ENCODE results near the gene COG5. TPM values are rescaled to one million over a fixed set of nuclear protein-coding genes. Genes with fewer than 3 reads are reported as not detected.

Gene COG5
- total RNA-seq: 10 to 100 TPM; 37.6 to 40.3 TPM

DNA sequence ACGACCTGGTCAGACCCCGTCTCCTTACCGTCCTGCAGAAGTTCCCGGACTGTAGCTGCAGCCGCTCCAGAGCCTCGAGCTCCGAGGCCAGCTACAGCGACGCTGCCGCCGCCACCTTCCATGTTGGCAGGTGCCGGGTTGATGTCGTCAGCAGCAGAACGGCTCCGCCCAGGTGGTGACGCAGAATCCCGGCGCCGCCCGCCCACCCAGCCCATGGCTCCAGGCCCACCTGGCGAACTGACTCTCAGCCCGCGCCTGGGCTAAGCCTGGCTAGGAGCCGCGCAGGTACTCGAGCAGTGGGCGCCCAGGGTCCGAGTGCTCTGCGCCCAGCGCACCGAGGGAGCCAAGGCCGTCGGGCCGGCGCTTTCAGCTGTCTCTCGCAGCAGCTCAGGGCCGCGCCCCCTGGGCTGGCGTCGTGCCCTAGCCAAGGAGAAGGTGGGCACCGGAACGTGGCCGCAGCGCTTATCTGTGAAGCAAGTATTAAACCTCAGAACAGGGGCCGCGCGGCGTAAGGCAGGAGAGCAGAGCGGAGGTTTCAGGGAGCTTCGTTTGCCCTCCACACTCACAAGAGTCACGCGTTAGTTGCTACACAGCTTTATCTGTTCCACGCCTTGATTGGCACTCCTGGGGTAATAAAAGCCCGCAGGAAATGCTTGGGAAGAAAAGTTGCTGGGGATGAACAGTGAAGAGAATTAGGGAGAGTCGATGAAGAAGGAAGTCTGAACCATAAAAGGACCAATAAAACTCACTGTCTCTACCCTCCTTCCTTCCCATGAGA is at the start of gene COG5, which contains the start of gene DUS4L:
TSS of gene COG5 (minus strand) at position 146 of the 778 bp plus-strand sequence. CDS start at position 122, 24 bp downstream.
TSS of gene DUS4L (plus strand) at position 197 of the 778 bp plus-strand sequence. CDS start 3,100 bp downstream, outside the sequence.
- peak; percentile 87 for DNase-seq
- Mint-ChIP-seq H3K9me3 (no peaks in the 10 kb centered on the region), H3K4me3 (peak within 1 kb of the TSS; percentile 84), H3K36me3 (ENCODE audit: low read depth) (peaks cover 9% of the 10 kb centered on the region), H3K27me3 (no peaks in the 10 kb centered on the region), H3K4me1 (ENCODE audit: low read depth) (peaks cover 56% of the 10 kb centered on the region), H3K27ac (peak within 1 kb of the TSS; percentile 97)
- ChIA-PET POLR2A (interaction anchor here (0.8 to 1.5 kb wide), 8 partner anchors 10 to 179 kb away, joined by 3 to 9 read pairs (median 3); partner anchors contain the start of gene BCAP29), CTCF (interaction anchor here (1.1 to 1.8 kb wide), 5 partner anchors 13 to 311 kb away, joined by 3 to 6 read pairs (median 3); no protein-coding TSS in a partner anchor)
- TF ChIP-seq, protein P1, sequence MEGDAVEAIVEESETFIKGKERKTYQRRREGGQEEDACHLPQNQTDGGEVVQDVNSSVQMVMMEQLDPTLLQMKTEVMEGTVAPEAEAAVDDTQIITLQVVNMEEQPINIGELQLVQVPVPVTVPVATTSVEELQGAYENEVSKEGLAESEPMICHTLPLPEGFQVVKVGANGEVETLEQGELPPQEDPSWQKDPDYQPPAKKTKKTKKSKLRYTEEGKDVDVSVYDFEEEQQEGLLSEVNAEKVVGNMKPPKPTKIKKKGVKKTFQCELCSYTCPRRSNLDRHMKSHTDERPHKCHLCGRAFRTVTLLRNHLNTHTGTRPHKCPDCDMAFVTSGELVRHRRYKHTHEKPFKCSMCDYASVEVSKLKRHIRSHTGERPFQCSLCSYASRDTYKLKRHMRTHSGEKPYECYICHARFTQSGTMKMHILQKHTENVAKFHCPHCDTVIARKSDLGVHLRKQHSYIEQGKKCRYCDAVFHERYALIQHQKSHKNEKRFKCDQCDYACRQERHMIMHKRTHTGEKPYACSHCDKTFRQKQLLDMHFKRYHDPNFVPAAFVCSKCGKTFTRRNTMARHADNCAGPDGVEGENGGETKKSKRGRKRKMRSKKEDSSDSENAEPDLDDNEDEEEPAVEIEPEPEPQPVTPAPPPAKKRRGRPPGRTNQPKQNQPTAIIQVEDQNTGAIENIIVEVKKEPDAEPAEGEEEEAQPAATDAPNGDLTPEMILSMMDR (IDR thresholded peaks at IDR 0.05): no peak
- peak; percentile 89 for ATAC-seq
- intact Hi-C loops (cut with micrococcal nuclease): no loop called here

- no peaks in the 10 kb centered on the region for H3K4me1 Mint-ChIP-seq (ENCODE audit: low read depth)
- TF ChIP-seq, protein P1 (IDR thresholded peaks at IDR 0.05): no peak
- intact Hi-C loops (cut with micrococcal nuclease): no loop called here
- no peak overlapping the region for H3K27ac Mint-ChIP-seq
- ATAC-seq (no peak), DNase-seq (no peak)
- H3K27me3 Mint-ChIP-seq: no peaks in the 10 kb centered on the region
- ChIA-PET CTCF (no interaction called here), POLR2A (no interaction called here)
- H3K4me3 Mint-ChIP-seq: no peak overlapping the region
- H3K9me3 Mint-ChIP-seq: no peaks in the 10 kb centered on the region
- peaks cover 20% of the 10 kb centered on the region for H3K36me3 Mint-ChIP-seq (ENCODE audit: low read depth)
Observed at GRCh38 chr7:107613439-107613838, 49.7 kb upstream of the COG5 start.

- ATAC-seq (no peak), DNase-seq (no peak)
- intact Hi-C loops (cut with micrococcal nuclease): no loop called here
- Mint-ChIP-seq H3K9me3 (no peaks in the 10 kb centered on the region), H3K27ac (no peak overlapping the region), H3K4me1 (ENCODE audit: low read depth) (no peaks in the 10 kb centered on the region), H3K36me3 (ENCODE audit: low read depth) (peaks cover 16% of the 10 kb centered on the region), H3K27me3 (no peaks in the 10 kb centered on the region), H3K4me3 (no peak overlapping the region)
- TF ChIP-seq, protein P1 (IDR thresholded peaks at IDR 0.05): no peak
- CTCF ChIA-PET: no interaction called here
- POLR2A ChIA-PET: no interaction called here
Observed at GRCh38 chr7:107610323-107610722, 46.6 kb upstream of the COG5 start.

DNA sequence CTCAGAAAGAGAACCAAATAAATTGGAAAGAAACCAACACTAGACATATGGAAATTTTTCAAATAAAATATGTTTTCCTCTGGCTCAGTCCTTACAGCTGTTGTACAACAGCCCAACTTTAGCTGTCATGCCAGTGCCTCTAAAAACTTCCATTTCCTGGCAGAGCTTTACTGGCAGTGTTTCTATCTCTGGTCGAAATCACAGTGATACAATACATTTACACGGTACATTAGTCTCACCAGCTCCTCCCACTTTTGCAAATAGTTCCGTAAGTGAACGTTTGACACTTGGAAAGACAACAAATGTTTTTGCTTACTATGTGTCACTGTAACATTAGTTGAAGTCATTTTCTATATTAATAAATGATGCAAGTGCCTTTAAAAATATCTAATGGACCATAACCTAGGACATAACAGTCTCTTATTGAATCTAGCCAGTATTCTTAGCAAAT is 46.1 kb upstream of the COG5 start:
- ATAC-seq (no peak), DNase-seq (no peak)
- Mint-ChIP-seq H3K27me3 (no peaks in the 10 kb centered on the region), H3K9me3 (no peaks in the 10 kb centered on the region), H3K36me3 (ENCODE audit: low read depth) (peaks cover 15% of the 10 kb centered on the region), H3K27ac (no peak overlapping the region), H3K4me3 (no peak overlapping the region), H3K4me1 (ENCODE audit: low read depth) (no peaks in the 10 kb centered on the region)
- TF ChIP-seq, protein P1 (IDR thresholded peaks at IDR 0.05): no peak
- intact Hi-C loops (cut with micrococcal nuclease): no loop called here
- ChIA-PET POLR2A (no interaction called here), CTCF (no interaction called here)

DNA sequence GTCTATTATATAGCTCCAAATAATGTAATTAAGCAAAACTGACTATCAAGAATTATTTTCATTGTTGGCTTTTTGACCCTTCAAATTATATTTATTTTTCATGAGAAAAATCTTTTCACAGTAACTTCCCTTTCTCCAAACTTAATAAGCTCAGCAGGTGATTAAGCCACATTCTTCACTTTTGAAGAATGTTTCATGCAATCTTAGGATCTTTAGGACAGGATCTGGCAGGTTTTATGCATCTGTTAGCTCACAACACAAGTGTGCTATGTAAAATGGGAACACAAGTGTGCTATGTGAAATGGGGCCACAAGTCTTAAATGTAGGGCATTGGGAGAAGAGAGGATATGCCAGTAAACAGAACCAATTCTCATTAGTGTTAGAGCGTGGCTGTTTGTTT is 42.6 kb upstream of the COG5 start:
- CTCF ChIA-PET: no interaction called here
- H3K27ac Mint-ChIP-seq: no peak overlapping the region
- POLR2A ChIA-PET: no interaction called here
- H3K9me3 Mint-ChIP-seq: no peaks in the 10 kb centered on the region
- H3K4me1 Mint-ChIP-seq (ENCODE audit: low read depth): no peaks in the 10 kb centered on the region
- intact Hi-C loops (cut with micrococcal nuclease): no loop called here
- H3K4me3 Mint-ChIP-seq: no peak overlapping the region
- ATAC-seq: no peak
- DNase-seq: no peak
- peaks cover 4% of the 10 kb centered on the region for H3K36me3 Mint-ChIP-seq (ENCODE audit: low read depth)
- no peaks in the 10 kb centered on the region for H3K27me3 Mint-ChIP-seq
- TF ChIP-seq, protein P1 (IDR thresholded peaks at IDR 0.05): no peak
